Ascending aorta (tissue), 2 donors: Measurements from ENCODE around the gene P2RX2. TPM values are rescaled to one million over a fixed set of nuclear protein-coding genes. Genes with fewer than 3 reads are reported as not detected.

Experiments used
- DNase-seq, 2 donors: peaks; one replicate each; pipeline ENCODE4 v3.0.0-alpha.2; 2019; ENCODE audit warnings: low spot score in 2 of 2
- H3K27ac ChIP-seq, 2 donors: fragments of 200-600 bp; sonication (generic); one replicate each; pipeline ENCODE4 v1.5.1; 2016 to 2017; ENCODE audit warnings: mild to moderate bottlenecking in 1 of 2
- H3K27me3 ChIP-seq: fragments of 200-600 bp; sonication (generic); one replicate; pipeline ENCODE4 v1.5.1; 2017
- H3K36me3 ChIP-seq, 2 donors: fragments of 200-600 bp; sonication (generic); one replicate each; pipeline ENCODE4 v1.5.1; 2016
- H3K4me1 ChIP-seq, 2 donors: fragments of 200-600 bp; sonication (generic); one replicate each; pipeline ENCODE4 v1.5.1; 2016 to 2017; ENCODE audit warnings: mild to moderate bottlenecking in 1 of 2
- H3K4me3 ChIP-seq, 2 donors: fragments of 200-600 bp; sonication (generic); one replicate each; pipeline ENCODE4 v1.5.1; 2016 to 2017; ENCODE audit warnings: mild to moderate bottlenecking in 1 of 2
- H3K9me3 ChIP-seq, 2 donors: fragments of 200-600 bp; sonication (generic); one replicate each; pipeline ENCODE4 v1.5.1; 2016
- CTCF ChIP-seq, 3 experiments: fragments of 200-600 bp in 2 of 3; fragments of 450-650 bp in 1 of 3; sonication (generic) in 2 of 3; IDR thresholded peaks; one replicate each; pipeline ENCODE4 v1.5.1; 2016 to 2019; ENCODE audit warnings: antibody characterized with exemption in 3 of 3, mild to moderate bottlenecking in 1 of 3, moderate library complexity in 1 of 3
- intact Hi-C: fragments of 100-400 bp; cut with DNase I; formaldehyde crosslinking; loops from one replicate; pipeline ENCODE4 v1.15.1; 2023
- total RNA-seq: library from RNA; depleted of rRNA; stranded (reverse); fragments of >200 nt; gene quantifications from one replicate; pipeline ENCODE4 v1.1.0, GENCODE V29; 2016

The P2RX2 gene
- total RNA-seq, 1 donor from 2014 or later, result not detected

- no peak overlapping the region for H3K27ac ChIP-seq
- H3K4me1 ChIP-seq, result no peaks in the 10 kb centered on the region
- no peak for TF ChIP-seq CTCF (IDR thresholded peaks at IDR 0.05)
- peaks cover 52 to 75% of the 10 kb centered on the region in 2 donors for H3K36me3 ChIP-seq
- no peaks in the 10 kb centered on the region for H3K27me3 ChIP-seq
- H3K4me3 ChIP-seq, result no peak overlapping the region
- DNase-seq, result no peak
- intact Hi-C loops, result no loop called here
- no peaks in the 10 kb centered on the region for H3K9me3 ChIP-seq
Measured at GRCh38 chr12:132653567-132654290, 35.2 kb downstream of the P2RX2 start.

GRCh38 chr12:132657004-132657727, 38.6 kb downstream of the P2RX2 start:
- H3K27ac ChIP-seq, result no peak overlapping the region
- peaks cover 74 to 82% of the 10 kb centered on the region in 2 donors for H3K36me3 ChIP-seq
- H3K27me3 ChIP-seq, result no peaks in the 10 kb centered on the region
- intact Hi-C loops, result no loop called here
- no peak for DNase-seq
- no peak for TF ChIP-seq CTCF (IDR thresholded peaks at IDR 0.05)
- no peak overlapping the region for H3K4me3 ChIP-seq
- no peaks in the 10 kb centered on the region for H3K4me1 ChIP-seq
- H3K9me3 ChIP-seq, result no peaks in the 10 kb centered on the region

GRCh38 chr12:132658149-132658894, 39.7 kb downstream of the P2RX2 start:
- TF ChIP-seq CTCF (IDR thresholded peaks at IDR 0.05), result no peak
- H3K4me1 ChIP-seq, result no peaks in the 10 kb centered on the region
- H3K36me3 ChIP-seq, result peaks cover 79 to 85% of the 10 kb centered on the region in 2 donors
- no peak overlapping the region for H3K27ac ChIP-seq
- no peak overlapping the region for H3K4me3 ChIP-seq
- no peaks in the 10 kb centered on the region for H3K27me3 ChIP-seq
- no peak for DNase-seq
- intact Hi-C loops, result no loop called here
- no peaks in the 10 kb centered on the region for H3K9me3 ChIP-seq

GRCh38 chr12:132659146-132659545, 40.6 kb downstream of the P2RX2 start:
- intact Hi-C loops, result no loop called here
- TF ChIP-seq CTCF (IDR thresholded peaks at IDR 0.05), result no peak

GRCh38 chr12:132660052-132660451, 41.5 kb downstream of the P2RX2 start:
- Histone ChIP-seq H3K27me3 (no peaks in the 10 kb centered on the region), H3K4me1 (no peaks in the 10 kb centered on the region), H3K36me3 (peaks cover 85 to 94% of the 10 kb centered on the region in 2 donors), H3K27ac (no peak overlapping the region), H3K4me3 (no peak overlapping the region), H3K9me3 (no peaks in the 10 kb centered on the region)
- peak in 1 of 2 donors; percentile 21 for DNase-seq
- no peak for TF ChIP-seq CTCF (IDR thresholded peaks at IDR 0.05)
- intact Hi-C loops, result no loop called here

More at GRCh38 chr12:132659146-132659545, 40.6 kb downstream of the P2RX2 start:
- DNase-seq, result peak in 1 of 2 donors; percentile 53
- H3K27ac ChIP-seq, result no peak overlapping the region
- no peak overlapping the region for H3K4me3 ChIP-seq
- no peaks in the 10 kb centered on the region for H3K4me1 ChIP-seq
- H3K27me3 ChIP-seq, result no peaks in the 10 kb centered on the region
- H3K36me3 ChIP-seq, result peaks cover 81 to 93% of the 10 kb centered on the region in 2 donors
- H3K9me3 ChIP-seq, result no peaks in the 10 kb centered on the region
